WI38 (cell line): ENCODE measurements around the gene AMOTL1.

Experiments used
- H3K4me3 ChIP-seq: 2 replicates; pipeline ENCODE4 v1.5.1; 2011; ENCODE audit warnings: low read depth, mild to moderate bottlenecking, control low read depth, low read length
- TF ChIP-seq, protein P1 (sequence below): IDR thresholded peaks from 2 replicates; pipeline ENCODE4 v1.5.1; 2012; ENCODE audit warnings: low read depth, mild to moderate bottlenecking, control low read depth, low read length

The AMOTL1 gene

DNA sequence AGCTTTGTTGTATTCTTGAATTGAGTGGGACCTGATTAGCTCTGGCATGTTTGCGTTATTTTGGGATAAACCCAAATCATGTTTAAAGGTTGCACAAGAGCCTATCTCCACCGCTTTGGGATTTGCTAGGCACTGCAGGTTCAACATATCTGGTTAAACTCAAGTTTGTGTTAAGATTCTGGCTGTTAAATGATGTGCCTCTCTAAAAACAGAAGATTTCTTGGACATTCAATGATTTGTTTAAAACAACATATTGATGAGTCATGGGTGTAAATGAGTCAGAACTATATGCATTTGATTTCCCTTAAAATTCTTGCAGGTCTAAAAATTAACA lies 67.4 kb downstream of the AMOTL1 start:
- H3K4me3 ChIP-seq = no peak overlapping the region
- TF ChIP-seq, protein P1, sequence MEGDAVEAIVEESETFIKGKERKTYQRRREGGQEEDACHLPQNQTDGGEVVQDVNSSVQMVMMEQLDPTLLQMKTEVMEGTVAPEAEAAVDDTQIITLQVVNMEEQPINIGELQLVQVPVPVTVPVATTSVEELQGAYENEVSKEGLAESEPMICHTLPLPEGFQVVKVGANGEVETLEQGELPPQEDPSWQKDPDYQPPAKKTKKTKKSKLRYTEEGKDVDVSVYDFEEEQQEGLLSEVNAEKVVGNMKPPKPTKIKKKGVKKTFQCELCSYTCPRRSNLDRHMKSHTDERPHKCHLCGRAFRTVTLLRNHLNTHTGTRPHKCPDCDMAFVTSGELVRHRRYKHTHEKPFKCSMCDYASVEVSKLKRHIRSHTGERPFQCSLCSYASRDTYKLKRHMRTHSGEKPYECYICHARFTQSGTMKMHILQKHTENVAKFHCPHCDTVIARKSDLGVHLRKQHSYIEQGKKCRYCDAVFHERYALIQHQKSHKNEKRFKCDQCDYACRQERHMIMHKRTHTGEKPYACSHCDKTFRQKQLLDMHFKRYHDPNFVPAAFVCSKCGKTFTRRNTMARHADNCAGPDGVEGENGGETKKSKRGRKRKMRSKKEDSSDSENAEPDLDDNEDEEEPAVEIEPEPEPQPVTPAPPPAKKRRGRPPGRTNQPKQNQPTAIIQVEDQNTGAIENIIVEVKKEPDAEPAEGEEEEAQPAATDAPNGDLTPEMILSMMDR = no peak

DNA sequence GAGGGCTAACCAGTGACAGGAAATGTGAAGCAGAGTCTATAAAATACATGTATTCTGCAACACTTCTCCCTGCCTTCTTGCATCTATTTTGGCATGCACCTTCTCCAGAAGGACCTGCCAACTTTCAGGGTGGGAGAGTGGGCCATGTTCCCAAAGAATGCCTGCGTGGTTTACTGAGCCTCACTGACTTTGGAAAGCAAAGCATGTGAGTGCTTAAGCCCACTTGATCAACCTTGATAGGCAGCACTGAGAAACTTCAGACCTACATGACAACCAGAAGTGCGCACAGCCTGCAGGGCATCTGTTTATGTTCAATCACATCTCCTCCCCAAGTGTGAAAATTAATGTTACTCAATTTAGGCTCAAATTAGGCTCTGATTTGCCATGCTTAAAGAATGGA lies 69.2 kb downstream of the AMOTL1 start:
- no peak overlapping the region for H3K4me3 ChIP-seq
- TF ChIP-seq, protein P1 = no peak

DNA sequence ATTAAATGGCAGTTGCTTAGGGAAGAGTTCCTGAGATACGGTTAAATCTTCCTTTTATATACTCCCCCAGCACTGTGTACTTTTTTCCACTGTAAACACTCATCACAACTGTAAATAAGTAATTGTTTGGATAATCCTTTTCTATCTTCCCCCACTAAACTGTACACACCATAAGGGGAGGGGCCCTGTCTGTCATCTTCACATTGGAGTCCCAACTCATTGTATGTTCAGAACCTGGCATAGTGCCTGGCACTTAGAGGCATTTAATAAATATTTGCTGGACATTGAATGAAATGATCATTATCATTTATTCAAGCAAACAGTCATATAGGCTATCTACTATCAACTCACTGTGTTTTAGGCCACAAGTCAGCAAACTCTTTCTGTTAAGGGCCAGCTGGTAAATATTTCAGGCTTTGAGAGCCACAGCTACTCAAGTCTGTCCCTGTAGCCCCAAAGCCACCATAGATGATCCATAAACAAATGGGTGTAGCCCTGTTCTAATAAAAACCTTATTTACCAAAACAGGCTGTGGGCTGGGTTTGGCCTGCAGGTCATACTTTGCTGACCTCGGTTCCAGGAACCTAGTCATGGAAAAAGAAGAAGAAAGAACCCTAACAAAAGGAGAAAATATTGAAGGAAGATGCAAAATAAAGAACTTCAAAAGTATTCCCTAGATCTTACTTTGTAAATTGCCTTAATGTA lies 70.0 kb downstream of the AMOTL1 start:
- no peak overlapping the region for H3K4me3 ChIP-seq
- TF ChIP-seq, protein P1 = no peak

DNA sequence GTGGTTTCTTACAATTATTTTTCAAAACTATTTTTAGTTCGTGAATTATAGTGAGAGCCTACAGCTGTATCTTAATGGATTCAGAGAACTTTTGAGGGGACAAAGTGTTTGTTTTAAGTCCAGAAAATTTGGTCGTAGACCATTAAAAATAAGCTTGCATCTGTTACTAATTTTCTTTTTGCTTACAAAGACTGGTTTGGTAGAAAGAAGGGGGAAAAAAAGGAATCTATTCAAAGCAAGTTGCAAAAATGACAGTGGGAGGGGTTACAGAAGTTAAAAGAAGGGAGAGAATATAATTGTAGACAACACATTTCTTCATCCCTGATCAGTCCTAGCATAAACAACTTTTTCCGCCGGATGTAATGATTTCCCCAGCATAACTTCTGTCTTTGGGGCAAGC lies 72.1 kb downstream of the AMOTL1 start:
- TF ChIP-seq, protein P1 = no peak

DNA sequence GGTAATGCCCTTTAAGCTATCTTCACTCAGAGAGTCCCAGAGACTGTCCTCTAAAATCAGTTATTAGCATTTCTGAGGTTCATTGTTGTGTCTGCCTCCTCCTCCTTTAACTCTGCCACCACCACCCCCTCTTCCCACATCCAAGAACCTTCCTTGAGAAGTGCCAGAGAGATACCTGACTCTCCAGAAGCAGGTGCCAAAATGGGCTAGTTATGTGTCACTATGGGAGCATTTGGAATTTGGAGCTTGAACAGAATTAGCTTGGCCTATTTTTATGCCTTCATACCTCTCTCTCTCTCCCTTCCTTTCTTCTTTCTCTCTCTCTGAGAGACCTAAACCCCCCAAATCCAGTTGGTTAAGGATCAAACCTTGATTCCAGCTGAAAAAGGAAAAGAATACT lies 75.9 kb downstream of the AMOTL1 start:
- H3K4me3 ChIP-seq = no peak overlapping the region
- TF ChIP-seq, protein P1 = no peak

More for the DNA sequence above, 72.1 kb downstream of the AMOTL1 start:
- H3K4me3 ChIP-seq = no peak overlapping the region

DNA sequence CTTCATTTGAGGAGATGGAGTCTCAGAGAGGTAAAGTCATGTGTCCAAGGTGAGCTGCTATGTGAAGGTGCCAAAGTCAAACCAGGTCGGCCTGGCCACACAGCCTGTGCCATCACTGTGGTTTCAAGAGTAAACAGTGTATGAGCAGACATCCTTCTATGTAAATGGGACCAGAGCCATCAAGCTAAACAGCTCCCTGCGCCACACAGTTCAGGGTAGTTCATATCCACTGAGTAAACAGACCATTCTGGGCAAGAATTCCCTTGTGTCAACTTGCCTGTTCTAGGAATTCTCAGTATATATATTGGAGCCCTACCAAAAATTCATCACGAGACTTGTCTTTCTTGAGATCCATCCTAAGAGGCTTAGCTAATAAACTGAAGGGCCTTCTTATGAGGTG lies 77.5 kb downstream of the AMOTL1 start:
- TF ChIP-seq, protein P1 = no peak
- no peak overlapping the region for H3K4me3 ChIP-seq

DNA sequence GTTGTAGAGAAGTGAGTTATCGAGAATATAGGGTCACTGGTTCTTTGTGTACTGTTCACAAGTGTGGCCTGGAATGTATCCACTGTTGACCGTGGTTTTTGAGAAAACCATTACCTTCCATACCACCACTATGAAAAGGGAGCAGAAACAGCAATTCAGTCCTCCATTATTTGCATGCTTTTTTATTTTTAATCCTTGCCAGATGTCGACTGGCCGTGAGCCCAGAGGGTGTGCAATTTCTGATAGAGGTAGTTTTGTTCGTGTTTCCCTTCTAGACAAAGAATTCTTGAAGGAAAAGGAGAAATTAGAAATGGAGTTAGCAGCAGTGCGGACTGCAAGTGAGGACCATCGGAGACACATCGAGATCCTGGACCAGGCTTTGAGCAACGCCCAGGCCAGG lies 81.7 kb downstream of the AMOTL1 start:
- TF ChIP-seq, protein P1 = no peak
- no peak overlapping the region for H3K4me3 ChIP-seq
